GM12878 (cell line): ENCODE measurements around the gene SUGP1. TPM values are rescaled to one million over a fixed set of nuclear protein-coding genes. Genes with fewer than 3 reads are reported as not detected.

ENCODE experiments used
- ASH2L ChIP-seq: fragments of 300-600, 200-600 bp; sonication (generic); IDR thresholded peaks from 2 replicates; pipeline ENCODE4 v1.6.1; 2017; ENCODE audit warnings: low read depth, mild to moderate bottlenecking, borderline replicate concordance
- BACH1 ChIP-seq: fragments of 450-650 bp; IDR thresholded peaks from 2 replicates; pipeline ENCODE4 v1.6.1; 2017; ENCODE audit warnings: mild to moderate bottlenecking, borderline replicate concordance
- BCL3 ChIP-seq: IDR thresholded peaks from 2 replicates; pipeline ENCODE4 v1.6.1; 2011; ENCODE audit warnings: borderline replicate concordance, low read depth, mild to moderate bottlenecking, moderate library complexity, low read length; ENCODE audit not compliant: insufficient read depth, poor library complexity, severe bottlenecking
- BRCA1 ChIP-seq: IDR thresholded peaks from 2 replicates; pipeline ENCODE4 v1.6.1; 2011; ENCODE audit warnings: low read depth, low read length, improper control_type of control experiment
- CBX5 ChIP-seq: sonication (generic); IDR thresholded peaks from 2 replicates; pipeline ENCODE4 v1.6.1; 2016; ENCODE audit warnings: low read depth, moderate library complexity, mild to moderate bottlenecking, inconsistent platforms
- E2F4 ChIP-seq: IDR thresholded peaks from 2 replicates; pipeline ENCODE4 v1.6.1; 2012; ENCODE audit warnings: low read depth, low read length, improper control_type of control experiment
- EED ChIP-seq: sonication (generic); IDR thresholded peaks from 2 replicates; pipeline ENCODE4 v1.6.1; 2016; ENCODE audit warnings: antibody characterized with exemption, low read depth
- ETV6 ChIP-seq, 2 experiments: fragments of 450-650 bp in 1 of 2; IDR thresholded peaks in 1 of 2; conservative IDR thresholded peaks in 1 of 2; 2 replicates each; pipeline ENCODE4 v1.6.1; 2014; ENCODE audit warnings: antibody characterized with exemption in 1 of 2, borderline replicate concordance in 1 of 2, low read depth in 1 of 2, mild to moderate bottlenecking in 1 of 2, moderate library complexity in 1 of 2
- FOXK2 ChIP-seq: fragments of 450-650 bp; IDR thresholded peaks from 2 replicates; pipeline ENCODE4 v1.6.1; 2017; ENCODE audit warnings: mild to moderate bottlenecking, moderate library complexity
- GATAD2B ChIP-seq: fragments of 450-650 bp; conservative IDR thresholded peaks from 2 replicates; pipeline ENCODE4 v1.6.1; 2017; ENCODE audit warnings: low read depth, mild to moderate bottlenecking, moderate library complexity
- IKZF1 ChIP-seq: fragments of 450-650 bp; conservative IDR thresholded peaks from 2 replicates; pipeline ENCODE4 v1.6.1; 2017; ENCODE audit warnings: antibody characterized with exemption, mild to moderate bottlenecking
- IKZF2 ChIP-seq, 2 experiments: fragments of 450-650 bp; IDR thresholded peaks; 2 replicates each; pipeline ENCODE4 v1.6.1; 2017; ENCODE audit warnings: mild to moderate bottlenecking in 2 of 2, moderate library complexity in 2 of 2
- KAT2A ChIP-seq: conservative IDR thresholded peaks from 2 replicates; pipeline ENCODE4 v1.6.1; 2011; ENCODE audit warnings: low read depth, low read length; ENCODE audit not compliant: control insufficient read depth
- NFIC ChIP-seq: IDR thresholded peaks from 2 replicates; pipeline ENCODE4 v1.6.1; 2012; ENCODE audit warnings: low read depth, mild to moderate bottlenecking, inconsistent platforms, low read length, moderate library complexity
- NFYB ChIP-seq: IDR thresholded peaks from 2 replicates; pipeline ENCODE4 v1.6.1; 2011; ENCODE audit warnings: low read depth, mild to moderate bottlenecking, low read length, improper control_type of control experiment, moderate library complexity; ENCODE audit not compliant: insufficient read depth
- PAX5 ChIP-seq: IDR thresholded peaks from 2 replicates; pipeline ENCODE4 v1.6.1; 2011; ENCODE audit warnings: low read depth, low read length, borderline replicate concordance
- SIN3A ChIP-seq: IDR thresholded peaks from 2 replicates; pipeline ENCODE4 v1.6.1; 2012; ENCODE audit warnings: low read depth, low read length, improper control_type of control experiment
- SMC3 ChIP-seq: IDR thresholded peaks from 2 replicates; pipeline ENCODE4 v1.6.1; 2011; ENCODE audit warnings: low read length, improper control_type of control experiment, borderline replicate concordance
- SRF ChIP-seq, 2 experiments: IDR thresholded peaks; 2 replicates each; pipeline ENCODE4 v1.6.1; 2011; ENCODE audit warnings: low read depth in 2 of 2, low read length in 2 of 2, mild to moderate bottlenecking in 1 of 2, moderate library complexity in 1 of 2
- TARDBP ChIP-seq: IDR thresholded peaks from 2 replicates; pipeline ENCODE4 v1.6.1; 2016; ENCODE audit warnings: borderline replicate concordance
- TCF3 ChIP-seq: IDR thresholded peaks from 2 replicates; pipeline ENCODE4 v1.6.1; 2012; ENCODE audit warnings: low read depth, mild to moderate bottlenecking, low read length, borderline replicate concordance; ENCODE audit not compliant: insufficient read depth
- WRNIP1 ChIP-seq: IDR thresholded peaks from 2 replicates; pipeline ENCODE4 v1.6.1; 2011; ENCODE audit warnings: low read depth, low read length, improper control_type of control experiment, borderline replicate concordance
- YBX1 ChIP-seq: fragments of 450-650 bp; IDR thresholded peaks from 2 replicates; pipeline ENCODE4 v1.6.1; 2016; ENCODE audit warnings: antibody characterized with exemption
- ZNF274 ChIP-seq: IDR thresholded peaks from one replicate; pipeline ENCODE4 v1.8.0; 2011; ENCODE audit not compliant: insufficient read length, insufficient read depth
- ZNF384 ChIP-seq: IDR thresholded peaks from 2 replicates; pipeline ENCODE4 v1.6.1; 2012; ENCODE audit warnings: low read depth, mild to moderate bottlenecking, low read length, improper control_type of control experiment, borderline replicate concordance
- ZSCAN29 ChIP-seq: fragments of 450-650 bp; IDR thresholded peaks from 2 replicates; pipeline ENCODE4 v1.6.1; 2017; ENCODE audit warnings: mild to moderate bottlenecking, moderate library complexity
- polyA plus RNA-seq, 11 experiments: library from polyadenylated mRNA; depleted of rRNA in 4 of 11; unstranded in 6 of 11; stranded (reverse) in 5 of 11; fragments of >200 nt; fragmentation: Nextera tagmentation in 4 of 11; fragmentation: Illumina TruSeq in 1 of 11; extraction: Ambion mirVana in 4 of 11; extraction: Trizol in 1 of 11; gene quantifications; 1 replicate in 1 of 11; 2 replicates in 10 of 11; pipeline versions ENCODE4 v1.2.1 to v1.2.3, GENCODE V29; 2011 to 2016; ENCODE audit warnings: inconsistent platforms in 2 of 11, missing spikeins in 2 of 11, low read depth in 1 of 11
- total RNA-seq, 4 experiments: library from RNA; depleted of rRNA in 3 of 4; stranded (reverse); fragments of >200 nt in 3 of 4; fragmentation: Illumina TruSeq in 1 of 4; extraction: Trizol in 1 of 4; gene quantifications; 2 replicates each; pipeline versions ENCODE4 v1.2.1 to v1.2.3, GENCODE V29; 2013 to 2021
- TF ChIP-seq, protein P1 (sequence below): fragments of 450-650 bp; IDR thresholded peaks from 2 replicates; pipeline ENCODE4 v1.6.1; 2017; ENCODE audit warnings: mild to moderate bottlenecking

Gene SUGP1
- total and polyA plus RNA-seq, 10 of the 15 experiments (the other 5 are each of a cell fraction or from before 2014, with no cell fraction given), result 1.6 to 70.2 (median 38.4) TPM

DNA sequence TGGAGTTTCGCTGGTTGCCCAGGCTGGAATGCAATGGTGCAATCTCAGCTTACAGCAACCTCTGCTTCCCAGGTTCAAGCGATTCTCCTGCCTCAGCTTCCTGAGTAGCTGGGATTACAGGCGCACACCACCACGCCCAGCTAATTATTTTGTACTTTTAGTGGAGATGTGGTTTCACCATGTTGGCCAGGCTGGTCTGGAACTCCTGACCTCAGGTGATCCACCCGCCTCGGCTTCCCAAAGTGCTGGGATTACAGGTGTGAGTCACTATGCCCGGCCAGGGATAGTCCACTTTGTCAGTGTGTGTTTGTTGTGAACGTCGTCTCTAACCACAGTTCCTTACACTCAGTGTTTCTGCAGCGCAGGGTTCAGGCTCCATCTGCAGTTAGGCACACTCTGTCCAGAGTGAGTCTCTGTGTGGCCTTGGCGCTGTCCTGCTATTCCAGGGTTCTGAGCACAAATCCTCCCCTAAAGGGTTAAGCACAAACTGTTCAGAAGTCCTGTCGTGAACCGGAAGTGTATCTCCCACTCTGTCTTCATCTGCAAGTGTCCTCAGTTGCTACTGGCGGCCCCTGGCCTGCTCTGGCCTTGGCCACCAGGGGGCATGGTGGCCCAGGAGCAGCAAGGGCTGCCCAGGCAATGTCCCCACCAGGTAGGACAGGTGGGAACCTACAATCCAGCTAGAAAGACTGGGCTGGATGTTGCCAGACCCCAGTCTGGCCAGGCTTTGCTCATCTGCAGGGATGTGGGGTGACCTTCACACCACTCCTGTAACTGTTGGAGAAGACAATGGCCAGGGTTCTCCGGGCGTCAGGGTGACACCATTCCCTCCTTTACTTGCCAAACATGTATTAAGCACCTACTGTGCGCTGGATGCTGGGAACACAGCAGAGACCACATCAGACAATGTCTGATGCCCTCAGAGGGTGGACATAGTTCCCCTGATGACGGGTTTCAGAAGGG, 46.4 kb upstream of the SUGP1 start (continued):
- TF ChIP-seq FOXK2 (no peak), KAT2A (no peak), IKZF2 (IDR thresholded peaks at IDR 0.05) (0 out of 4 replicates have a peak, but pooled peaks of 1 of the 2 experiments have one; percentile 43), SRF (IDR thresholded peaks at IDR 0.05; ENCODE audit: low read depth in 2 of 2, low read length in 2 of 2) (no peak), TCF3 (no peak), ZSCAN29 (no peak), ZNF384 (no peak), NFIC (no peak), ZNF274 (no peak), CBX5 (no peak), TARDBP (no peak), GATAD2B (0 out of 2 replicates have a peak, but pooled peaks have one; percentile 59), E2F4 (no peak), PAX5 (no peak), SIN3A (no peak), NFYB (no peak), WRNIP1 (no peak), BCL3 (no peak), ETV6 (conservative IDR thresholded peaks at IDR 0.05 in 1 of 2, IDR thresholded peaks at IDR 0.05 in 1 of 2; ENCODE audit: borderline replicate concordance in 1 of 2, low read depth in 1 of 2) (no peak), BRCA1 (no peak), YBX1 (no peak), SMC3 (peak; percentile 95), ASH2L (no peak), EED (no peak), IKZF1 (peak; percentile 49; the same call in 1 of the 2 replicates), BACH1 (peak; percentile 26; the same call in 1 of the 2 replicates)
- TF ChIP-seq, protein P1, sequence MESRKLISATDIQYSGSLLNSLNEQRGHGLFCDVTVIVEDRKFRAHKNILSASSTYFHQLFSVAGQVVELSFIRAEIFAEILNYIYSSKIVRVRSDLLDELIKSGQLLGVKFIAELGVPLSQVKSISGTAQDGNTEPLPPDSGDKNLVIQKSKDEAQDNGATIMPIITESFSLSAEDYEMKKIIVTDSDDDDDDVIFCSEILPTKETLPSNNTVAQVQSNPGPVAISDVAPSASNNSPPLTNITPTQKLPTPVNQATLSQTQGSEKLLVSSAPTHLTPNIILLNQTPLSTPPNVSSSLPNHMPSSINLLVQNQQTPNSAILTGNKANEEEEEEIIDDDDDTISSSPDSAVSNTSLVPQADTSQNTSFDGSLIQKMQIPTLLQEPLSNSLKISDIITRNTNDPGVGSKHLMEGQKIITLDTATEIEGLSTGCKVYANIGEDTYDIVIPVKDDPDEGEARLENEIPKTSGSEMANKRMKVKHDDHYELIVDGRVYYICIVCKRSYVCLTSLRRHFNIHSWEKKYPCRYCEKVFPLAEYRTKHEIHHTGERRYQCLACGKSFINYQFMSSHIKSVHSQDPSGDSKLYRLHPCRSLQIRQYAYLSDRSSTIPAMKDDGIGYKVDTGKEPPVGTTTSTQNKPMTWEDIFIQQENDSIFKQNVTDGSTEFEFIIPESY, result no peak
